ENCODE data around the gene GNB1.

GRCh38 chr1:1777583-1777899 lies 113.3 kb downstream of the GNB1 start:
- TF ChIP-seq, protein P1, sequence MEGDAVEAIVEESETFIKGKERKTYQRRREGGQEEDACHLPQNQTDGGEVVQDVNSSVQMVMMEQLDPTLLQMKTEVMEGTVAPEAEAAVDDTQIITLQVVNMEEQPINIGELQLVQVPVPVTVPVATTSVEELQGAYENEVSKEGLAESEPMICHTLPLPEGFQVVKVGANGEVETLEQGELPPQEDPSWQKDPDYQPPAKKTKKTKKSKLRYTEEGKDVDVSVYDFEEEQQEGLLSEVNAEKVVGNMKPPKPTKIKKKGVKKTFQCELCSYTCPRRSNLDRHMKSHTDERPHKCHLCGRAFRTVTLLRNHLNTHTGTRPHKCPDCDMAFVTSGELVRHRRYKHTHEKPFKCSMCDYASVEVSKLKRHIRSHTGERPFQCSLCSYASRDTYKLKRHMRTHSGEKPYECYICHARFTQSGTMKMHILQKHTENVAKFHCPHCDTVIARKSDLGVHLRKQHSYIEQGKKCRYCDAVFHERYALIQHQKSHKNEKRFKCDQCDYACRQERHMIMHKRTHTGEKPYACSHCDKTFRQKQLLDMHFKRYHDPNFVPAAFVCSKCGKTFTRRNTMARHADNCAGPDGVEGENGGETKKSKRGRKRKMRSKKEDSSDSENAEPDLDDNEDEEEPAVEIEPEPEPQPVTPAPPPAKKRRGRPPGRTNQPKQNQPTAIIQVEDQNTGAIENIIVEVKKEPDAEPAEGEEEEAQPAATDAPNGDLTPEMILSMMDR (IDR thresholded peaks at IDR 0.05): no peak
- no peak for TF ChIP-seq POLR2A (IDR thresholded peaks at IDR 0.05)

All from testis (tissue), 2 donors.